Brain microvascular endothelial cell (primary cell): Measurements from ENCODE around the gene SMIM45.
A peak's percentile ranks its signal among the peaks of the same experiment; 100 is the strongest.

Source experiments
- DNase-seq: peaks from one replicate; pipeline ENCODE4 v3.0.0-alpha.2; 2020
- H3K27ac ChIP-seq: fragments of 250-450 bp; sonication (Bioruptor Pico); 2 replicates; pipeline ENCODE4 v1.5.1; 2020; ENCODE audit warnings: mild to moderate bottlenecking, moderate library complexity
- H3K27me3 ChIP-seq: fragments of 250-450 bp; sonication (Bioruptor Pico); replicated peaks from 2 replicates; pipeline ENCODE4 v1.5.1; 2020; ENCODE audit warnings: mild to moderate bottlenecking
- H3K36me3 ChIP-seq: fragments of 250-450 bp; sonication (Bioruptor Pico); replicated peaks from 2 replicates; pipeline ENCODE4 v1.5.1; 2020; ENCODE audit warnings: mild to moderate bottlenecking
- H3K4me3 ChIP-seq: 2 replicates; pipeline ENCODE4 v1.5.1; 2011; ENCODE audit warnings: low read depth, mild to moderate bottlenecking, control low read depth, low read length, moderate library complexity
- in situ Hi-C: cut with HindIII; loops from 2 replicates; pipeline ENCODE4 v1.10.0; 2017; ENCODE audit warnings: low sequenced_read_pairs, low pct_ligation_motif_present
- TF ChIP-seq, protein P1 (sequence below): IDR thresholded peaks from 2 replicates; pipeline ENCODE4 v1.5.1; 2011; ENCODE audit warnings: low read depth, mild to moderate bottlenecking, moderate library complexity, low read length, control low read depth, inconsistent platforms; ENCODE audit errors: missing control alignments

SMIM45 gene

DNA sequence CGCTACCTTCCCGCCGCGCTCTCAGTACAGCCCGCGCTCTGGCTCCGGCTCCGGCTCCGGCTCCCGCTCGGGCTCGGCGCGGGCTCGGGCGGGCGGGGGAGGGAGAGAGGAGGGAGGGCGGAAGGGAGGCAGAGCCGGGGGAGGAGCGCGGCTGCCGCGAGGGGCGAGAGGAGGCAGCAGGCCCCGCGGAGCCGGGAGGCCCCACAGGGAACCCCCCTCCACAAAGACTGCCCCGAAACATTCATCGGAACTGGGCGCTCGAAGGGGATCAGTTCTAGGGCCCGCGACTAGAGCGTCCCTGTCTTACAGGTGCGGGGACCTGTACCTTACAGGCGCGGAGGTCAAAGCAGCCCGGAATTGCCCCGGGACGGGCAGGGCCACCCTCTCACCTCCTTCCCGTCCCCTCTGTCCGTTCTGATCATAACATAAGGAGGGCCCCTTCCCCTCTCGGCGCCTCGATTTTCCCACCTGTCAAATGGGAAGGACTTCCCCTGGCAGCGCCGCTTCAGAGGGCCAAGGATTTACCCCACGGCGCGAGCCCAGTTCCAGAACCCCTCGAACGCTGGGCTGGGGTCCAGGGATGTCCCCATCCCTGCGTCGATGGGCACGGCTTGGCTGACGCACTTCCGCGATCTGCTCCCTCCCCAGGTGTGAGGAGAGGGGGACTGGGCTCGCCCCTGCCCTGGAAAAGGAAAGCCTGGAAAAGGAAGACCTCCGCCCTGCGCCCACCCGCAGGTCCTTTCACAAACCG is 36.7 kb upstream of the SMIM45 start, which contains the start of gene SHISA8:
SHISA8 (minus strand) TSS at position 40 of the 751 bp plus-strand sequence. CDS start 407 bp downstream, outside the sequence.
- Histone ChIP-seq H3K4me3 (no peak within 1 kb of the TSS), H3K36me3 (no peaks in the 10 kb centered on the region), H3K27ac (no peak within 1 kb of the TSS), H3K27me3 (peaks cover 61% of the 10 kb centered on the region)
- DNase-seq = no peak
- in situ Hi-C loops = no loop called here
- TF ChIP-seq, protein P1, sequence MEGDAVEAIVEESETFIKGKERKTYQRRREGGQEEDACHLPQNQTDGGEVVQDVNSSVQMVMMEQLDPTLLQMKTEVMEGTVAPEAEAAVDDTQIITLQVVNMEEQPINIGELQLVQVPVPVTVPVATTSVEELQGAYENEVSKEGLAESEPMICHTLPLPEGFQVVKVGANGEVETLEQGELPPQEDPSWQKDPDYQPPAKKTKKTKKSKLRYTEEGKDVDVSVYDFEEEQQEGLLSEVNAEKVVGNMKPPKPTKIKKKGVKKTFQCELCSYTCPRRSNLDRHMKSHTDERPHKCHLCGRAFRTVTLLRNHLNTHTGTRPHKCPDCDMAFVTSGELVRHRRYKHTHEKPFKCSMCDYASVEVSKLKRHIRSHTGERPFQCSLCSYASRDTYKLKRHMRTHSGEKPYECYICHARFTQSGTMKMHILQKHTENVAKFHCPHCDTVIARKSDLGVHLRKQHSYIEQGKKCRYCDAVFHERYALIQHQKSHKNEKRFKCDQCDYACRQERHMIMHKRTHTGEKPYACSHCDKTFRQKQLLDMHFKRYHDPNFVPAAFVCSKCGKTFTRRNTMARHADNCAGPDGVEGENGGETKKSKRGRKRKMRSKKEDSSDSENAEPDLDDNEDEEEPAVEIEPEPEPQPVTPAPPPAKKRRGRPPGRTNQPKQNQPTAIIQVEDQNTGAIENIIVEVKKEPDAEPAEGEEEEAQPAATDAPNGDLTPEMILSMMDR = no peak

DNA sequence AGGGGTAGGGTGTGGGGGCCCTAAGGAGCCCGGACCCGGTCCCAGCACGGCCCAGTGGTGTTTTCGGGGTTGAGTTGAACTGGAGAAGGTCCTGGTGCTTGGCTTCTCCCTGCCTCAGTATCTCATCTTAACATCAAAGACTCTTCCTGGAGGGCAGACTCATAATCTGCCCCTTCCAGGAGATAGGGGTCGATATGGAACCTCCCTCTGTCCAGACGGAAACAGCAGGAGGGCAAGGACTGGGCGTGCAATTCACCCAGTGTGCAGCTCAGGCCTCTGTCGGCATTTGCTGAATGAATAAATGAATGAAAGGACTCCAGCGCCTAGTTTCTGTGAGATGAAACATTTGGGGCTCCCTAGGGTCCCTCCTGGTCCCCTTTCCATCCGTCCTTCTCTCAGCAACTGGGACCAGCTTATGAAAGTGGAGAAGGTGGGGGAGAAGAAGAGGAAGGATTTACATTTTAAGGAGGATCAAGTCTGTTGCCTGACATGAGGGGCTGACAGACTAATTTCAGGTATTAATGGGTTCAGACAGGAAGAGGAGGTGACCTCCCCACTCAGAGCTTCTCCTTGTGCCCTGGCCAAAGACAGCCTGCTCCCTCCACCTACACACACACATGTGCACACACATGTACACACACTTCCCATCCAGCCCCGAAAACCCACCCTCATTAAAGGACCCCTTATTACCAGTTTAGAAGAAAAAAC is 36.0 kb upstream of the SMIM45 start:
- peaks cover 54% of the 10 kb centered on the region for H3K27me3 ChIP-seq

DNA sequence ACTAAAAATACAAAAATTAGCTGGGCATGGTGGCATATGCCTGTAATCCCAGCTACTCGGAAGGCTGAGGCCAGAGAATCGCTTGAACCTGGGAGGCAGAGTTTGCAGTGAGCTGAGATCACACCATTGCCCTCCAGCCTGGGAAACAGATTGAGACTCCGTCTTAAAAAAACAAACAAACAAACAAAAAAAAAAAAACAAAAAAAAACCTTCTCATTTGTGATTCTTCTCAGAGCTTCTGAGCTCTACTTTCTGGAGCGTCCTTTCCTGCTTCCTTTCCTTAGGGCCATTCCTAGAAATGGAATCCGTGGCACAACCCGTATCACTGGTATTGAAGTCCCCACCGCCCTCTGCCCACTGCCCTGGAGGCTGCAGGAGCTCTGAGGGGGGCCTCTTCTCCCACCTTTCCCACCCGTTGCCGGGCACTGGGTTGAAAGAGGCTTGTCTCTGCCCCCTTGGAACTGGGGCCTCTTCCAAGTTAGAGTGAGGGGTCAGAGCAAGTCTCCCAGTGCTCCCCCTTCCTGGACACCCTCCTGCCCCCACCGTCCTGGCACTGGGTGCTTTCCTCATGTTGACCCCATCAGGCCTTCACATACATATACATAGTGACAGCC is 35.1 kb upstream of the SMIM45 start:
- H3K27me3 ChIP-seq = peaks cover 45% of the 10 kb centered on the region
- TF ChIP-seq, protein P1 = no peak
- no peak overlapping the region for H3K4me3 ChIP-seq
- no peaks in the 10 kb centered on the region for H3K36me3 ChIP-seq
- no peak overlapping the region for H3K27ac ChIP-seq
- in situ Hi-C loops = no loop called here
- DNase-seq = no peak

More for the DNA sequence above, 36.0 kb upstream of the SMIM45 start:
- in situ Hi-C loops = no loop called here
- H3K4me3 ChIP-seq = no peak overlapping the region
- no peaks in the 10 kb centered on the region for H3K36me3 ChIP-seq
- H3K27ac ChIP-seq = no peak overlapping the region
- TF ChIP-seq, protein P1 = no peak
- no peak for DNase-seq

DNA sequence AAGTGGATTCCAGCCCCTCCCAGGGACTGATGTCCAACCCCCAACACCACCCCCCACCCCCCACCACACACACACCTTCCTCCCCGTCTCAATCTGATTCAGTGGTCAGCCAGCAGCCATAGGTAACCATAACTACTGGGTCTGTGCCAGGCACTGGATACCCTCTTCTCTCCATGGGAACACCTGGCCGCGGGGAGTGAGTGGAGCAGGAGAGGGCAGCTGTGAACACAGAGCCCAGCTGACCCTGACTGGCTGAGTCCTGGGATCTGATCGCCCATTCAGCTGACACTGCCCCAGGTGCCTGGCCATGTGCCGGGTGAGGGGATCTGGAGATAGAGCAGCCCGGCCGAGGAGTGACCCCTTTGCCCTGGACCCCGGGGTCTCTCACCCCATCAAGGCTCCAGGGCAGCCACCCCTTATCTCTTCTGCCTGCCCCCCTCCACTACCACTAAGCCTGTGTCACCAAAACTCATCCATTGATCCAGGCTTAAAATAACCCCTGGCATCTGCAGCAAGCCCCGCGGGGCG is 34.5 kb upstream of the SMIM45 start:
- TF ChIP-seq, protein P1 = no peak
- in situ Hi-C loops = no loop called here
- Histone ChIP-seq H3K36me3 (no peaks in the 10 kb centered on the region), H3K4me3 (no peak overlapping the region), H3K27me3 (peaks cover 39% of the 10 kb centered on the region), H3K27ac (no peak overlapping the region)
- DNase-seq = no peak

DNA sequence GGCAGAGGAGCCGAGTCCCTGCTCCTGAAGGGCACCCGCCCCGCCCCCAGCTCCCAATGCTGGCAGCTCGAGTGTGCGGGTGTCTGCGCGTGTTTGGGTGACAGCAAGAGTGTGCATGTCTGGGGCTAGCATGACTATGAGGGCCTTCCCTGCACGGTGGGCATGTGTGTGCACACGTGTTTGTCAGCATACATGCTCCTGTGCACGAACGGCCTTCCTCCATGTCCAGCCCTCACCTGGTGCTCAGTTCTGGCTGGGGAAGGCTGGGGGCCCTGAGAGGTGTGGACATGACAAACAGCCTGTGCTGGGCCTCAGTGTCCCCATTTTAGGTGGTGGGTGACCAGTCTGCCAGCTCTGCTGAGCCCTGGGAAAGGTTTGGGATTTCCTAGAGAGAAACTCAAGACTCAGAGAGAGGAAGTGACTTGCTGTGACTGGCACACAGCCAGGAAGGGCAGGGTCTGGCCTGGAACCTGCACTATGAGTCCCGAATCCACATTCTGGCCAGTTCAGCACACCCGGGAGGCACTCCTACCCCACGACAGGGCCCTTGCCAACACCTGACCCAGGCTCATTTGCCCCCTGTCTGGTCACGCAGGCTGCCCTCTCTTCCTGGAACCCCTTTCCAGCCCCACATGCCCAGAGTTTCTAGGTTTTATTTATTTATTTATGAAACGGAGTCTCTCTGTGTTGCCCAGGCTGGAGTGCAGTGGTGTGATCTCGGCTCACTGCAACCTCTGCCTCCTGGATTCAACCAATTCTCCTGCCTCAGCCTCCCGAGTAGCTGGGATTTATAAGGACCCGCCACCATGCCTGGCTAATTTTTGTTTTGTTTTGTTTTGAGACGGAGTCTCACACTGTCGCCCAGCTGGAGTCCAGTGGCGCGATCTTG is 33.8 kb upstream of the SMIM45 start:
- H3K27ac ChIP-seq = no peak overlapping the region
- in situ Hi-C loops = no loop called here
- TF ChIP-seq, protein P1 = no peak
- no peak overlapping the region for H3K4me3 ChIP-seq
- H3K36me3 ChIP-seq = no peaks in the 10 kb centered on the region
- peaks cover 32% of the 10 kb centered on the region for H3K27me3 ChIP-seq
- peak; percentile 29 for DNase-seq
